Psoas muscle (tissue), 8 donors: ENCODE results near the gene C2orf80. TPM values are rescaled to one million over a fixed set of nuclear protein-coding genes. Genes with fewer than 3 reads are reported as not detected.

ENCODE experiments used
- ATAC-seq, 4 donors: fragments of 200-7000 bp; cut with Tn5 transposase; one replicate each; pipeline ENCODE4 v1.9.1; 2020; ENCODE audit warnings: moderate library complexity in 3 of 4, mild to moderate bottlenecking in 2 of 4
- DNase-seq, 2 donors: peaks; one replicate each; pipeline ENCODE4 v3.0.0-alpha.2; 2020
- H3K27ac ChIP-seq: fragments of 200-600 bp; one replicate; pipeline ENCODE4 v1.8.0; 2022
- H3K27me3 ChIP-seq, 3 donors: fragments of 200-600 bp in 1 of 3; one replicate each; pipeline versions ENCODE4 v1.6.1 to v1.8.0; 2013 to 2022; ENCODE audit warnings: low read length in 2 of 3, mild to moderate bottlenecking in 2 of 3, moderate library complexity in 1 of 3; ENCODE audit not compliant: insufficient read depth in 3 of 3
- H3K36me3 ChIP-seq, 2 donors: fragments of 200-600 bp in 1 of 2; one replicate each; pipeline versions ENCODE4 v1.6.1 to v1.8.0; 2013 to 2022; ENCODE audit warnings: low read depth in 1 of 2, mild to moderate bottlenecking in 1 of 2, moderate library complexity in 1 of 2; ENCODE audit not compliant: insufficient read depth in 1 of 2
- H3K4me1 ChIP-seq: fragments of 200-600 bp; one replicate; pipeline ENCODE4 v1.8.0; 2022
- H3K4me3 ChIP-seq: fragments of 200-600 bp; one replicate; pipeline ENCODE4 v1.8.0; 2022; ENCODE audit warnings: mild to moderate bottlenecking
- H3K9me3 ChIP-seq: fragments of 200-600 bp; one replicate; pipeline ENCODE4 v1.8.0; 2022
- CTCF ChIP-seq: fragments of 200-600 bp; IDR thresholded peaks from one replicate; pipeline ENCODE4 v1.8.0; 2022; ENCODE audit warnings: antibody characterized with exemption
- WGBS, 3 donors: extraction: QIAGEN DNeasy Blood & Tissue Kit; methylation state at CpG; one replicate each; pipeline versions ENCODE4 v1.1.6 to v1.1.7; 2013; 5-methylcytosine and 5-hydroxymethylcytosine counted together
- intact Hi-C, 2 donors: fragments of 100-400 bp; cut with DNase I; formaldehyde crosslinking; loops; one replicate each; pipeline versions ENCODE4 v1.11.0 to v1.14.2; 2022
- polyA plus RNA-seq, 3 donors: library from polyadenylated mRNA; stranded (reverse); fragments of 200-250 nt; gene quantifications; one replicate each; pipeline ENCODE4 v1.2.3, GENCODE V29; 2013
- total RNA-seq, 4 donors: library from RNA; stranded (reverse); fragmentation: NEBNext Ultra II Directional in 2 of 4; extraction: Animal tissue kit (Norgen Biotek cat#: 25700) in 2 of 4; gene quantifications; one replicate each; pipeline versions ENCODE4 v1.2.1 to v1.2.4, GENCODE V29; 2021 to 2023
- donor health status: healthy with polysubstance abuse.
- donor health status: DM: no; HTN: no; CAD: no; lungs with moderate emphysema.
- donor health status: Bipolar disorder and iron deficiency.
- donor health status: healthy.
- donor health status: DM: yes; HTN: yes; CAD: no.
- donor health status: DM: no; HTN: no; CAD: no.
- donor health status: DM: no; HTN: no; CAD: no.
- donor health status: DM: yes; HTN: yes; CAD: no.

The C2orf80 gene
- total and polyA plus RNA-seq, 7 donors, result 0.04 TPM; not detected in 6

DNA sequence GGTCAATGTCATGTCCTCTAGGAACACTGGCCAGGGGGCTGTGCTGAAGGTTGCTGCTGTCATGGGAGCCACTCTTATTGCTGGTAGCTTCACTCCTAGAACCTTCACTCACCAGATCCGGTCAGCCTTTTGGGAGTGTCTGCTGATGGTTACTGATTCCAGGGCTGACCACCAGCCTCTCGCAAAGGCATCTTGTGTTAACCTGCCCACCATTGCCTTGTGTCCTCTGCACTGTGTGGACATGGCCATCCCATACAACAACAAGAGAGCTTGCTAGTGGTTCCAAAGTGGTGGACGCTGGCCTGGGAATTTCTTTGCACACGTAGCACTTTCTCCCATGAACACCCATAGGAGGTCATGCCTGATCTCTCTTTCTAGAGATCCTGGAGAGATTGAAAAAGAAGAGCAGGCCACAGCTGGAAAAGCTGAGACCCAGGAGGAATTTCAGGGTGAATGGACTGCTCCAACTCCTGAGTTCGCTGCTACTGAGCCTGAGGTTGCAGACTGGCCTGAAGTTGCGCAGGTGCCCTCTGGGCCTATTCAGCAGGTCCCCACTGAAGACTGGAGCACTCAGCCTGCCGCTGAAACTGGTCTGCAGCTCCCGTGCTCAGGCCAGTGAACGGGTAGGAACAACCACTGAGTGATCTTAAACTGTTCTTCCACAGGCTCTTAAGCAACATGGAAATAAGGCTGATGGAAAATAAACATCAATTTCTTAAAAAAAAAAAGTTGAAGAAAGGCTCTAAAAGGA lies 18.7 kb upstream of the C2orf80 start:
- no peaks in the 10 kb centered on the region for H3K36me3 ChIP-seq
- no peak for DNase-seq
- intact Hi-C loops, result no loop called here
- H3K9me3 ChIP-seq, result no peaks in the 10 kb centered on the region
- H3K4me3 ChIP-seq, result no peak overlapping the region
- H3K27me3 ChIP-seq, result no peaks in the 10 kb centered on the region
- no peak overlapping the region for H3K27ac ChIP-seq
- no peak for TF ChIP-seq CTCF
- no peaks in the 10 kb centered on the region for H3K4me1 ChIP-seq
- WGBS, 3 donors, result 81 to 88% (median 87%) methylated on average over 9 of the region's 9 CpGs
- no peak for ATAC-seq

- 61 to 75% (median 62%) methylated on average over 3 of the region's 3 CpGs for WGBS, 3 donors
Measured at GRCh38 chr2:208207769-208208168, 17.9 kb upstream of the C2orf80 start.

DNA sequence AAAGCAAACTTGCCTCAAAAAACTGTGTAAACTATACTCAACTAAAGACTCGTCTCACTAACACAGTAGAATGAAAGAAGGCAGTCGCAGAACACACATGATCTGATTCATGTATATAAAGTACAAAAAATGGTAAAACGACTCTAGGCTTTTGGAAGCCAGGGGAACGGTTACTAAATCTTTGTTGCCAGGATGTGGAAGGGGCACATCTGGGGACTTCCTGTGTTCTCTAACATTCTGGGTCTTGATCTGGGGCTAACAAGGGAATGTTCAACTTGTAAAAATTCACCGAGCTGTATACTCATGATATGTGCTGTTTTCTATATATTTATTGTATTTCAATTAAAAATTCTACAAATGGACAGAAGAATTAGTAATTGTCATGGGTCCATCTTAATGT lies 14.3 kb upstream of the C2orf80 start:
- Histone ChIP-seq H3K36me3 (no peaks in the 10 kb centered on the region), H3K27ac (no peak overlapping the region), H3K9me3 (no peaks in the 10 kb centered on the region), H3K4me1 (no peaks in the 10 kb centered on the region), H3K4me3 (no peak overlapping the region), H3K27me3 (no peaks in the 10 kb centered on the region)
- WGBS, 3 donors, result 31 to 35% (median 33%) methylated on average over 5 of the region's 5 CpGs
- DNase-seq (no peak), ATAC-seq (no peak)
- intact Hi-C loops, result no loop called here
- TF ChIP-seq CTCF, result no peak

More at GRCh38 chr2:208207769-208208168, 17.9 kb upstream of the C2orf80 start:
- intact Hi-C loops, result no loop called here
- no peaks in the 10 kb centered on the region for H3K9me3 ChIP-seq
- DNase-seq, result no peak
- H3K36me3 ChIP-seq, result no peaks in the 10 kb centered on the region
- no peak for TF ChIP-seq CTCF
- no peak for ATAC-seq
- H3K27ac ChIP-seq, result no peak overlapping the region
- H3K4me1 ChIP-seq, result no peaks in the 10 kb centered on the region
- no peaks in the 10 kb centered on the region for H3K27me3 ChIP-seq
- no peak overlapping the region for H3K4me3 ChIP-seq

- no peaks in the 10 kb centered on the region for H3K4me1 ChIP-seq
- intact Hi-C loops, result no loop called here
- 75 to 79% (median 75%) methylated on average over 3 of the region's 3 CpGs for WGBS, 3 donors
Measured at GRCh38 chr2:208195531-208195930, 5.7 kb upstream of the C2orf80 start.

More at GRCh38 chr2:208195531-208195930, 5.7 kb upstream of the C2orf80 start:
- no peak for TF ChIP-seq CTCF
- ATAC-seq (no peak), DNase-seq (no peak)
- H3K36me3 ChIP-seq, result no peaks in the 10 kb centered on the region
- H3K9me3 ChIP-seq, result no peaks in the 10 kb centered on the region
- no peaks in the 10 kb centered on the region for H3K27me3 ChIP-seq
- no peak overlapping the region for H3K4me3 ChIP-seq
- no peak overlapping the region for H3K27ac ChIP-seq
